Spleen (tissue), 11 donors: ENCODE data around the gene EYS. TPM values are rescaled to one million over a fixed set of nuclear protein-coding genes. Genes with fewer than 3 reads are reported as not detected.

ENCODE experiments used
- DNase-seq: peaks from one replicate; pipeline ENCODE4 v3.0.0-alpha.2; 2020
- H3K27ac ChIP-seq, 8 donors: fragments of 200-600 bp; sonication (generic) in 7 of 8; 1 replicate in 4 of 8; 2 replicates in 4 of 8; pipeline versions ENCODE4 v1.5.0 to v1.8.0; 2016 to 2021; ENCODE audit warnings: inconsistent platforms in 4 of 8, mild to moderate bottlenecking in 4 of 8, moderate library complexity in 1 of 8
- H3K27me3 ChIP-seq, 7 donors: fragments of 200-600 bp; sonication (generic) in 6 of 7; replicated peaks in 1 of 7; 1 replicate in 4 of 7; 2 replicates in 3 of 7; pipeline versions ENCODE4 v1.5.0 to v1.8.0; 2016 to 2021; ENCODE audit warnings: inconsistent platforms in 3 of 7, mild to moderate bottlenecking in 1 of 7
- H3K36me3 ChIP-seq, 6 donors: fragments of 200-600 bp; sonication (generic) in 5 of 6; 1 replicate in 4 of 6; 2 replicates in 2 of 6; pipeline versions ENCODE4 v1.5.0 to v1.8.0; 2016 to 2021; ENCODE audit warnings: inconsistent platforms in 2 of 6
- H3K4me1 ChIP-seq, 6 donors: fragments of 200-600 bp; sonication (generic) in 5 of 6; 1 replicate in 3 of 6; 2 replicates in 3 of 6; pipeline versions ENCODE4 v1.5.0 to v1.8.0; 2016 to 2021; ENCODE audit warnings: inconsistent platforms in 3 of 6
- H3K4me3 ChIP-seq, 8 donors: fragments of 200-600 bp; sonication (generic) in 7 of 8; 1 replicate in 4 of 8; 2 replicates in 4 of 8; pipeline versions ENCODE4 v1.5.0 to v1.8.0; 2016 to 2021; ENCODE audit warnings: inconsistent platforms in 4 of 8, mild to moderate bottlenecking in 4 of 8, moderate library complexity in 2 of 8
- H3K9me3 ChIP-seq, 8 donors: fragments of 200-600 bp; sonication (generic) in 7 of 8; 1 replicate in 4 of 8; 2 replicates in 4 of 8; pipeline versions ENCODE4 v1.5.0 to v1.8.0; 2016 to 2021; ENCODE audit warnings: inconsistent platforms in 4 of 8
- POLR2A ChIP-seq, 3 donors: fragments of 450-650 bp; IDR thresholded peaks; one replicate each; pipeline ENCODE4 v1.5.1; 2017; ENCODE audit warnings: antibody characterized with exemption in 3 of 3, mild to moderate bottlenecking in 1 of 3
- POLR2AphosphoS5 ChIP-seq, 3 donors: sonication (generic); formaldehyde crosslinking; IDR thresholded peaks; one replicate each; pipeline ENCODE4 v1.5.1; 2017; ENCODE audit warnings: antibody characterized with exemption in 3 of 3
- WGBS, 5 donors: extraction: QIAGEN DNeasy Blood & Tissue Kit in 3 of 5; methylation state at CpG; one replicate each; pipeline versions ENCODE4 v1.1.5 to v1.1.7; 2013 to 2018; 5-methylcytosine and 5-hydroxymethylcytosine counted together
- intact Hi-C: fragments of 100-400 bp; cut with DNase I; formaldehyde crosslinking; loops from one replicate; pipeline ENCODE4 v1.15.0; 2023; ENCODE audit warnings: low total_unique reads
- polyA plus RNA-seq, 3 donors: library from polyadenylated mRNA; stranded (reverse); fragments of 200-250 nt; gene quantifications; one replicate each; pipeline ENCODE4 v1.2.1, GENCODE V29; 2013
- total RNA-seq, 7 donors: library from RNA; depleted of rRNA in 3 of 7; stranded (reverse); fragments of >200 nt in 3 of 7; fragmentation: NEBNext Ultra II Directional in 4 of 7; extraction: Animal tissue kit (Norgen Biotek cat#: 25700) in 4 of 7; gene quantifications; one replicate each; pipeline versions ENCODE4 v1.1.0 to v1.2.1, GENCODE V29; 2016 to 2021
- TF ChIP-seq, protein P1 (sequence below), 11 experiments: fragments of 200-600 bp in 7 of 11; fragments of 450-650 bp in 4 of 11; sonication (generic) in 4 of 11; IDR thresholded peaks in 8 of 11; conservative IDR thresholded peaks in 3 of 11; 1 replicate in 7 of 11; 2 replicates in 4 of 11; pipeline versions ENCODE4 v1.4.0 to v1.8.0; 2016 to 2021; ENCODE audit warnings: antibody characterized with exemption in 11 of 11, inconsistent platforms in 4 of 11, mild to moderate bottlenecking in 1 of 11
- donor health status: healthy with polysubstance abuse.
- donor health status: DM: no; HTN: no; CAD: no; lungs with moderate emphysema.
- donor health status: DM: no; HTN: no; CAD: no.
- donor health status: Bipolar disorder and iron deficiency.
- donor health status: healthy.
- donor health status: DM: no; HTN: no; CAD: no.
- donor health status: DM: yes; HTN: yes; CAD: no.

Gene EYS
- total and polyA plus RNA-seq, 10 donors = under 0.01 to 0.72 (median 0.28) TPM; not detected in 5

DNA sequence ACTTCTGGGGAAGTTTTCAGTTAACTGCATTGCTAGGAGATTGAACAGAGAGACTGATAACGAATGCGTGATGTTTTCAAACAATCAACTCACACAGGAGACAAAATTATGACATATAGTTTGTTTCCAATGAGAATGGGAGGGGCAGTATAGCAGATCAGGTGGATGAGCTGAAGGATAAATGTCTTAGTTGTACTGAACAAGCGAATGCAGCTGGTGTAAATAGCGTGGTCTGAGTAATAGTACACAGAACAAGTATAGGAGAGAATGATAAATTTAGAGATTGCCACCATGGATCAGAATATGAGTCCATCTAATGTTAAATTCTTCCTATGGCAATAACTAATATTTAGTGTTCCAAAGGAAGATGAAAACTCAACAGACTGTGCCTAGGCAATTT, 858.6 kb downstream of the EYS start:
- no peak for DNase-seq
- H3K27me3 ChIP-seq = no peaks in the 10 kb centered on the region
- TF ChIP-seq POLR2AphosphoS5 (IDR thresholded peaks at IDR 0.05) (no peak), POLR2A (IDR thresholded peaks at IDR 0.05) (no peak)
- TF ChIP-seq, protein P1, sequence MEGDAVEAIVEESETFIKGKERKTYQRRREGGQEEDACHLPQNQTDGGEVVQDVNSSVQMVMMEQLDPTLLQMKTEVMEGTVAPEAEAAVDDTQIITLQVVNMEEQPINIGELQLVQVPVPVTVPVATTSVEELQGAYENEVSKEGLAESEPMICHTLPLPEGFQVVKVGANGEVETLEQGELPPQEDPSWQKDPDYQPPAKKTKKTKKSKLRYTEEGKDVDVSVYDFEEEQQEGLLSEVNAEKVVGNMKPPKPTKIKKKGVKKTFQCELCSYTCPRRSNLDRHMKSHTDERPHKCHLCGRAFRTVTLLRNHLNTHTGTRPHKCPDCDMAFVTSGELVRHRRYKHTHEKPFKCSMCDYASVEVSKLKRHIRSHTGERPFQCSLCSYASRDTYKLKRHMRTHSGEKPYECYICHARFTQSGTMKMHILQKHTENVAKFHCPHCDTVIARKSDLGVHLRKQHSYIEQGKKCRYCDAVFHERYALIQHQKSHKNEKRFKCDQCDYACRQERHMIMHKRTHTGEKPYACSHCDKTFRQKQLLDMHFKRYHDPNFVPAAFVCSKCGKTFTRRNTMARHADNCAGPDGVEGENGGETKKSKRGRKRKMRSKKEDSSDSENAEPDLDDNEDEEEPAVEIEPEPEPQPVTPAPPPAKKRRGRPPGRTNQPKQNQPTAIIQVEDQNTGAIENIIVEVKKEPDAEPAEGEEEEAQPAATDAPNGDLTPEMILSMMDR (IDR thresholded peaks at IDR 0.05 in 8 of 11, conservative IDR thresholded peaks at IDR 0.05 in 3 of 11) = no peak
- H3K4me3 ChIP-seq = no peak overlapping the region
- 81 to 92% (median 86%) methylated on average over 4 of the region's 4 CpGs for WGBS, 5 donors
- H3K36me3 ChIP-seq = no peaks in the 10 kb centered on the region
- no peak overlapping the region for H3K27ac ChIP-seq
- H3K4me1 ChIP-seq = no peaks in the 10 kb centered on the region
- peaks cover 0 to 15% (median 0%) of the 10 kb centered on the region in 8 donors for H3K9me3 ChIP-seq
- intact Hi-C loops = no loop called here

DNA sequence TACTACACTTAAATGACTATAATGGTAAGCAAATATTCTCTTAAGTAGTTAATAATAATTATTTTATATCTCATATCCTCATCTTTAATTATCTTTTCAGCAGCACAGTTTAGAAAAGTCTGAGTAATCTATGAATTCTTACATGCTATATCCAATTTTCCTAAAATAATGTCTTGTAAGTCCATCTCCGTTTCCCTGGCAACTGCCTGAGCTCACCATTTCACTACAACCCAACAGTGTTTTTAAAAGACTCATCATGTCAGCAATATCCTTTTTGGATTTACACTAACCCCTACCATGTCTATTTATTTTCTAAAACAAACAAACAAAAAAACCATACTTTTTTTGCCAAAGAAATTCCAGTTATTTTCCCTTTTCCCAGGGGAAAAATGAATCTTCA, 859.6 kb downstream of the EYS start:
- Histone ChIP-seq H3K9me3 (peaks cover 0 to 15% (median 0%) of the 10 kb centered on the region in 8 donors), H3K4me1 (no peaks in the 10 kb centered on the region), H3K27me3 (no peaks in the 10 kb centered on the region), H3K27ac (no peak overlapping the region), H3K36me3 (no peaks in the 10 kb centered on the region), H3K4me3 (no peak overlapping the region)
- intact Hi-C loops = no loop called here
- WGBS, 5 donors = 75 to 91% (median 86%) methylated on average over 1 of the region's 1 CpG
- no peak for TF ChIP-seq POLR2A (IDR thresholded peaks at IDR 0.05)
- TF ChIP-seq POLR2AphosphoS5 (IDR thresholded peaks at IDR 0.05) = no peak
- TF ChIP-seq, protein P1 (IDR thresholded peaks at IDR 0.05 in 8 of 11, conservative IDR thresholded peaks at IDR 0.05 in 3 of 11) = no peak
- no peak for DNase-seq

DNA sequence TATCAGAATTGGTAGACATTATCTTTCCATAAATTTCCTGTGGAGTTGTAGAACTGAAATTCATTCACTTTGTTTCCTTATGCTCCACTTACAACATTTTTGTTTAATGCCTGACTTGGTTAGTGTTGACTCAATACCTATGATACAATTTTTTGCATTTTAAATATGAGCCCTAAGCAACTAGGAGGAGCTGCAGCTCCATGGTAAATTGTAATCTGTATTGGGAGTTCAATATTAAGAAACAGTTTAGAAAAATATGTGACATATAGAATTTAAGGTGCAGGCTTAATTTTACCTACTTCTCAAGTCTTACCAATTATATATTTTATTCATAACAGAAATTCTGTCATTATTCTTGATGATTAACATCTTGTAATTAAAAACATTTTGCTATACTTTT, 868.3 kb downstream of the EYS start:
- intact Hi-C loops = no loop called here
- Histone ChIP-seq H3K4me1 (no peaks in the 10 kb centered on the region), H3K4me3 (no peak overlapping the region), H3K36me3 (no peaks in the 10 kb centered on the region), H3K27me3 (no peaks in the 10 kb centered on the region), H3K27ac (no peak overlapping the region), H3K9me3 (no peaks in the 10 kb centered on the region)
- no peak for DNase-seq
- TF ChIP-seq, protein P1 (IDR thresholded peaks at IDR 0.05 in 8 of 11, conservative IDR thresholded peaks at IDR 0.05 in 3 of 11) = no peak
- TF ChIP-seq POLR2A (IDR thresholded peaks at IDR 0.05) (no peak), POLR2AphosphoS5 (IDR thresholded peaks at IDR 0.05) (no peak)

DNA sequence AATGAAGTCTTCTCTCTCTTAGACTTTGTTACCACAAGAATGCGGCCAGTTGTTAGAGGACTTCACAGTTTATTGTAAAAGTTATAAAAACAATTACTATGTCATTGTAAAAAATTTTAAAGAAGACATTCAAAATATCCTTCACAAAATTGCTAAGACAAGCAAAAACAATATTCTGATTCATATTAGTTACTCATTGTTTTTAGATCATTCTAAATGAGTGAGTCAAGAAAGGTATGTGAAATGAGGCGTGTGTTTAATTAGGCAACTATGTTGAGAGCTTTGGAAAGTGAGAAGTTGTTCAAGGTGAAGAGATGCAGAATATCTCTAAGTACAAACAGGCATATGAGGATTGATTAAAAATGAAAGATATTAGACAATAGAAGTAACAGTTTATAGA, 875.3 kb downstream of the EYS start:
- H3K27ac ChIP-seq = no peak overlapping the region
- H3K9me3 ChIP-seq = peaks cover 0 to 7% (median 0%) of the 10 kb centered on the region in 8 donors
- 78 to 90% (median 83%) methylated on average over 2 of the region's 2 CpGs for WGBS, 5 donors
- H3K4me1 ChIP-seq = no peaks in the 10 kb centered on the region
- intact Hi-C loops = no loop called here
- H3K4me3 ChIP-seq = no peak overlapping the region
- TF ChIP-seq, protein P1 (IDR thresholded peaks at IDR 0.05 in 8 of 11, conservative IDR thresholded peaks at IDR 0.05 in 3 of 11) = no peak
- TF ChIP-seq POLR2AphosphoS5 (IDR thresholded peaks at IDR 0.05) (no peak), POLR2A (IDR thresholded peaks at IDR 0.05) (no peak)
- no peaks in the 10 kb centered on the region for H3K27me3 ChIP-seq
- no peaks in the 10 kb centered on the region for H3K36me3 ChIP-seq
- DNase-seq = no peak
